Measurements from ENCODE around the gene F5.

F5 gene

GRCh38 chr1:169586395-169587255 lies at the start of gene F5:
TSS of gene F5 (minus strand) at chr1:169586481. CDS start at chr1:169586386, 95 bp downstream.
- peak; percentile 56 to 82 for DNase-seq (ENCODE audit: low read depth in 1 of 2, low spot score in 1 of 2)

- no peak for DNase-seq (ENCODE audit: low read depth in 1 of 2, low spot score in 1 of 2)
These were observed 48.6 kb upstream of the F5 start for GRCh38 chr1:169634877-169635276.

GRCh38 chr1:169634145-169634544 lies 47.9 kb upstream of the F5 start:
- no peak for DNase-seq (ENCODE audit: low read depth in 1 of 2, low spot score in 1 of 2)

GRCh38 chr1:169631249-169631648 lies 45.0 kb upstream of the F5 start:
- no peak for DNase-seq (ENCODE audit: low read depth in 1 of 2, low spot score in 1 of 2)

- DNase-seq (ENCODE audit: low read depth in 1 of 2, low spot score in 1 of 2), result no peak
These were observed 43.7 kb upstream of the F5 start, which contains the start of gene SELP for GRCh38 chr1:169630006-169630405. TSS of gene SELP (minus strand) at chr1:169630124. CDS start at chr1:169630074, 50 bp downstream.

GRCh38 chr1:169624912-169625311 lies 38.6 kb upstream of the F5 start:
- no peak for DNase-seq (ENCODE audit: low read depth in 1 of 2, low spot score in 1 of 2)

GRCh38 chr1:169624122-169624521 lies 37.8 kb upstream of the F5 start:
- no peak for DNase-seq (ENCODE audit: low read depth in 1 of 2, low spot score in 1 of 2)

- no peak for DNase-seq (ENCODE audit: low read depth in 1 of 2, low spot score in 1 of 2)
These were observed 37.0 kb upstream of the F5 start for GRCh38 chr1:169623132-169623926.

- DNase-seq (ENCODE audit: low read depth in 1 of 2, low spot score in 1 of 2), result no peak
These were observed 34.3 kb upstream of the F5 start for GRCh38 chr1:169620565-169620964.

GRCh38 chr1:169618367-169618766 lies 32.1 kb upstream of the F5 start:
- no peak for DNase-seq (ENCODE audit: low read depth in 1 of 2, low spot score in 1 of 2)

- no peak for DNase-seq (ENCODE audit: low read depth in 1 of 2, low spot score in 1 of 2)
These were observed 29.5 kb upstream of the F5 start for GRCh38 chr1:169615803-169616202.

- DNase-seq (ENCODE audit: low read depth in 1 of 2, low spot score in 1 of 2), result no peak
These were observed 24.6 kb upstream of the F5 start for GRCh38 chr1:169610858-169611257.

- no peak for DNase-seq (ENCODE audit: low read depth in 1 of 2, low spot score in 1 of 2)
These were observed 23.8 kb upstream of the F5 start for GRCh38 chr1:169610108-169610507.

- DNase-seq (ENCODE audit: low read depth in 1 of 2, low spot score in 1 of 2), result no peak
These were observed 21.9 kb upstream of the F5 start for GRCh38 chr1:169608226-169608625.

GRCh38 chr1:169604781-169605560 lies 18.7 kb upstream of the F5 start:
- no peak for DNase-seq (ENCODE audit: low read depth in 1 of 2, low spot score in 1 of 2)

GRCh38 chr1:169601096-169601881 lies 15.0 kb upstream of the F5 start:
- no peak for DNase-seq (ENCODE audit: low read depth in 1 of 2, low spot score in 1 of 2)

- no peak for DNase-seq (ENCODE audit: low read depth in 1 of 2, low spot score in 1 of 2)
These were observed 9.8 kb upstream of the F5 start for GRCh38 chr1:169595764-169596711.

GRCh38 chr1:169594391-169594790 lies 8.1 kb upstream of the F5 start:
- DNase-seq (ENCODE audit: low read depth in 1 of 2, low spot score in 1 of 2), result peak in 1 of 2 donors; percentile 55

- DNase-seq (ENCODE audit: low read depth in 1 of 2, low spot score in 1 of 2), result no peak
These were observed 4.7 kb upstream of the F5 start for GRCh38 chr1:169590932-169591331.

Measured in activated CD4-positive, alpha-beta T cell treated with anti-CD3 and anti-CD28 coated beads, Interleukin-2, amount 50 U/mL, for 24 hours (primary cell).